Kidney (tissue), 14 donors: Measurements from ENCODE around the gene NAPG. TPM values are rescaled to one million over a fixed set of nuclear protein-coding genes. Genes with fewer than 3 reads are reported as not detected.
"Not testable (repeated sequence)": the region's sequence is repeated elsewhere in the genome, so short reads cannot be mapped to it uniquely, and the experiment has no call there.

ENCODE experiments used
- DNase-seq, 5 donors: peaks; one replicate each; pipeline ENCODE4 v3.0.0-alpha.2; 2013 to 2020
- FAIRE-seq: peaks from 2 replicates; lab custom pipeline; 2012; peaks lifted over from hg19 to GRCh38; lab: Jason Lieb, UNC
- H3K27ac ChIP-seq, 2 donors: one replicate each; pipeline ENCODE4 v1.7.0; 2013; ENCODE audit warnings: low read depth in 2 of 2, low read length in 2 of 2, inconsistent platforms in 1 of 2
- H3K27me3 ChIP-seq: one replicate; pipeline ENCODE4 v1.7.1; 2013; ENCODE audit warnings: low read length, inconsistent platforms; ENCODE audit not compliant: control insufficient read depth, insufficient read depth
- H3K36me3 ChIP-seq, 3 donors: one replicate each; pipeline versions ENCODE4 v1.7.0 to v1.7.1; 2013; ENCODE audit warnings: low read length in 3 of 3, control low read depth in 1 of 3, inconsistent platforms in 1 of 3; ENCODE audit not compliant: insufficient read depth in 3 of 3, control insufficient read depth in 2 of 3
- H3K4me1 ChIP-seq, 3 donors: one replicate each; pipeline versions ENCODE4 v1.7.0 to v1.7.1; 2013; ENCODE audit warnings: low read length in 3 of 3, inconsistent platforms in 1 of 3, low read depth in 1 of 3; ENCODE audit not compliant: control insufficient read depth in 2 of 3, insufficient read depth in 2 of 3
- H3K4me3 ChIP-seq, 3 donors: one replicate each; pipeline versions ENCODE4 v1.7.0 to v1.8.1; 2013; ENCODE audit warnings: low read length in 3 of 3, control low read depth in 1 of 3, inconsistent platforms in 1 of 3
- H3K9ac ChIP-seq, 3 donors: one replicate each; pipeline versions ENCODE4 v1.7.0 to v1.7.1; 2013; ENCODE audit warnings: low read length in 3 of 3, control low read depth in 1 of 3, inconsistent platforms in 1 of 3
- H3K9me3 ChIP-seq, 3 donors: one replicate each; pipeline versions ENCODE4 v1.7.0 to v1.7.1; 2013; ENCODE audit warnings: low read length in 3 of 3, control low read depth in 1 of 3, inconsistent platforms in 1 of 3; ENCODE audit not compliant: control insufficient read depth in 2 of 3, insufficient read depth in 1 of 3
- intact Hi-C: fragments of 100-400 bp; cut with DNase I; formaldehyde crosslinking; loops from one replicate; pipeline ENCODE4 v1.11.1; 2022
- polyA plus RNA-seq: library from polyadenylated mRNA; stranded (reverse); fragments of 350-450 nt; fragmentation: Illumina TruSeq; extraction: RNeasy Lipid Tissue Mini Kit (QIAGEN cat#74804); gene quantifications from one replicate; pipeline ENCODE4 v1.2.3, GENCODE V29; 2014; ENCODE audit warnings: low read depth, low replicate concordance; ENCODE audit not compliant: insufficient read depth
- total RNA-seq: library from RNA; stranded (reverse); fragmentation: NEBNext Ultra II Directional; extraction: Animal tissue kit (Norgen Biotek cat#: 25700); gene quantifications from one replicate; pipeline ENCODE4 v1.2.1, GENCODE V29; 2021
- TF ChIP-seq, protein P1 (sequence below): IDR thresholded peaks from 3 replicates; pipeline ENCODE4 v1.5.1; 2012; ENCODE audit warnings: mild to moderate bottlenecking, moderate library complexity, borderline replicate concordance; ENCODE audit not compliant: insufficient read depth; ENCODE audit errors: extremely low read depth
- donor health status: control.
- donor health status: control.
- donor health status: control.
- donor health status: control.
- donor health status: control.
- donor health status: DM: yes; HTN: yes; CAD: no.
- donor health status: Normal renal cell carcinoma (clear cell type).

NAPG gene
- total and polyA plus RNA-seq, 2 donors from 2014 or later, result 15.0 to 39.4 TPM

DNA sequence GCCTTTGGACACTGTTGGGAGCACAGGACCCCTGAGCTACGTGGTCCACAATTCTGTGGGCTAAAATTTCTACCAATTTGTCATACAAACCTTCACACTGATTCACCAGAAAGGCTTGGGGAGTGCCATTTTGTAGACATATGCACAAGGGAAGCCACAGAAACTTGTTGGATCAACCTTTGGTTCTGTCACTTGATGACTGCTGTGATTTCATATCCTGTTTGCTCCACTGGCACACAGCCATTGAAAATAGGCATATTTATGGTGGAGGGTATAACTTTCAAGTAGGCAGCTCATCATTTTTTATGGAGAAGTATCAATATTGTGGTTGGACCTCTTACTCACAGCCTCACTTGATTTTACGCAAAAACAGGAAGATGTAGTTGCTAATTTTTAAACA is 10.5 kb downstream of the NAPG start:
- H3K36me3 ChIP-seq, result peaks cover 0 to 8% (median 5%) of the 10 kb centered on the region in 3 donors
- TF ChIP-seq, protein P1, sequence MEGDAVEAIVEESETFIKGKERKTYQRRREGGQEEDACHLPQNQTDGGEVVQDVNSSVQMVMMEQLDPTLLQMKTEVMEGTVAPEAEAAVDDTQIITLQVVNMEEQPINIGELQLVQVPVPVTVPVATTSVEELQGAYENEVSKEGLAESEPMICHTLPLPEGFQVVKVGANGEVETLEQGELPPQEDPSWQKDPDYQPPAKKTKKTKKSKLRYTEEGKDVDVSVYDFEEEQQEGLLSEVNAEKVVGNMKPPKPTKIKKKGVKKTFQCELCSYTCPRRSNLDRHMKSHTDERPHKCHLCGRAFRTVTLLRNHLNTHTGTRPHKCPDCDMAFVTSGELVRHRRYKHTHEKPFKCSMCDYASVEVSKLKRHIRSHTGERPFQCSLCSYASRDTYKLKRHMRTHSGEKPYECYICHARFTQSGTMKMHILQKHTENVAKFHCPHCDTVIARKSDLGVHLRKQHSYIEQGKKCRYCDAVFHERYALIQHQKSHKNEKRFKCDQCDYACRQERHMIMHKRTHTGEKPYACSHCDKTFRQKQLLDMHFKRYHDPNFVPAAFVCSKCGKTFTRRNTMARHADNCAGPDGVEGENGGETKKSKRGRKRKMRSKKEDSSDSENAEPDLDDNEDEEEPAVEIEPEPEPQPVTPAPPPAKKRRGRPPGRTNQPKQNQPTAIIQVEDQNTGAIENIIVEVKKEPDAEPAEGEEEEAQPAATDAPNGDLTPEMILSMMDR, result no peak

DNA sequence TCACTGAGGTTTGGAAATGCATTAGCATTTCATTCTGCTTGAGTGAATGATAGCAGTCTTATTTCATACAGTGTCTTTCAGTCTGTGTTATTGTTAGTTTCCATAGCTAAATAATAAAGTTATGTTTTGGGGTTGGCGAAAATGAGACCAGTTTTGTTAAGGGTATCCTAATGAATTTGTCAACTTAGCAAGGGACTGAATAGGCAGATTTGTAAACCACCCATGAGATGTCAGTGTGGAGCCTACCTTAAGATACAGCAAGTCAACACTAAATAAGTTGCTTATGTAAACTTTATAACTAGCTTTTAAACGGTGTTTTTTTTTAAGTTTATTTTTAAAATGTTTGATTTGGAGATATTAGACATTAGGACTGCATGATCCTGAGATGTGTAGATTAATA is 11.9 kb downstream of the NAPG start:
- FAIRE-seq, result no peak
- peaks cover 2 to 15% (median 14%) of the 10 kb centered on the region in 3 donors for H3K36me3 ChIP-seq
- no peak for DNase-seq

More for the DNA sequence above, 10.5 kb downstream of the NAPG start:
- no peaks in the 10 kb centered on the region for H3K9me3 ChIP-seq
- intact Hi-C loops, result no loop called here
- H3K9ac ChIP-seq, result no peak overlapping the region
- no peaks in the 10 kb centered on the region for H3K4me1 ChIP-seq
- no peak overlapping the region for H3K4me3 ChIP-seq
- no peaks in the 10 kb centered on the region for H3K27me3 ChIP-seq
- no peak for FAIRE-seq
- no peak overlapping the region for H3K27ac ChIP-seq
- no peak for DNase-seq

DNA sequence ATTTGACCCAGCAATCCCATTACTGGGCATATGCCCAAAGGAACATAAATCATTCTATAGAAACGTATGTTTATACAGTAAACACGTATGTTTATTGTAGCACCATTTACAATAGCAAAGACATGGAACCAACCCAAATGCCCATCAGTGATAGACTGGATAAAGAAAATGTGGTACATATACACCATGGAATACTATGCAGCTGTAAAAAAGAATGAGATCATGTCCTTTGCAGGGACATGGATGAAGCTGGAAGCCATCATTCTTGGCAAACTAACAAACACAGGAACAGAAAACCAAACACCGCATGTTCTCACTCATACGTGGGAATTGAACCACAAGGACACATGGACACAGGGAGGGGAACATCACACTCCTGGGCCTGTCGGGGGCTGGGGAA is 13.3 kb downstream of the NAPG start:
- H3K9ac ChIP-seq, DNase-seq, H3K27ac ChIP-seq, H3K9me3 ChIP-seq, H3K4me3 ChIP-seq, intact Hi-C loops, H3K4me1 ChIP-seq, FAIRE-seq, H3K27me3 ChIP-seq: not testable (repeated sequence)
- peaks cover 2 to 18% (median 16%) of the 10 kb centered on the region in 3 donors for H3K36me3 ChIP-seq

More for the DNA sequence above, 11.9 kb downstream of the NAPG start:
- intact Hi-C loops, result no loop called here
- TF ChIP-seq, protein P1, result no peak
- no peaks in the 10 kb centered on the region for H3K27me3 ChIP-seq
- H3K4me3 ChIP-seq, result no peak overlapping the region
- H3K9me3 ChIP-seq, result no peaks in the 10 kb centered on the region
- no peaks in the 10 kb centered on the region for H3K4me1 ChIP-seq
- no peak overlapping the region for H3K9ac ChIP-seq
- H3K27ac ChIP-seq, result no peak overlapping the region

DNA sequence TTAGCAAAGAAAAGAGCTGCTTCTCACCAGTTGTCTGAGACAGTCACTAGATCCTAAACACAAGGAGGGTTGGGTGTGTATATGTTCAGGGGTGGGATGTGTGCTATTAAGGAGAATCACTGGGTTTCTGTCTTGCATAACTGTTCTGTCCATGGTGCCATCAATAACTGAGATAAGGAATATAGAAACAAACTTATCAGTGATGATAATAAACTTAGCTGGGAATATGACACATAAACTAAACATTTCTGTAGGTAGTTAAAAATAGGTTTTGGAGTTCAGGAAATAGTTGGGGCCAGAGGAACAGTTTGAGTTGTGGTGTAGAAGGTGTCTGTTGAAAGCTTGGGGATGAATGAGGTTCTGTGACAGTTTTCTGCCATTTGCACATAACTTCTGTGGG is 17.4 kb downstream of the NAPG start:
- H3K27ac ChIP-seq, result no peak overlapping the region
- no peak for FAIRE-seq
- intact Hi-C loops, result no loop called here

More for the DNA sequence above, 17.4 kb downstream of the NAPG start:
- no peak overlapping the region for H3K9ac ChIP-seq
- H3K4me3 ChIP-seq, result no peak overlapping the region
- TF ChIP-seq, protein P1, result no peak
- DNase-seq, result no peak
- no peaks in the 10 kb centered on the region for H3K4me1 ChIP-seq
- H3K27me3 ChIP-seq, result no peaks in the 10 kb centered on the region
- H3K9me3 ChIP-seq, result no peaks in the 10 kb centered on the region
- H3K36me3 ChIP-seq, result peaks cover 2 to 37% (median 35%) of the 10 kb centered on the region in 3 donors
